Ishikawa (cell line): Measurements from ENCODE around the gene SUCLG2.

Experiments
- CEBPB ChIP-seq: IDR thresholded peaks from 2 replicates; pipeline ENCODE4 v1.6.1; 2012
- CREB1 ChIP-seq: IDR thresholded peaks from 2 replicates; pipeline ENCODE4 v1.6.1; 2012; ENCODE audit warnings: low read depth
- EGR1 ChIP-seq: IDR thresholded peaks from 2 replicates; pipeline ENCODE4 v1.6.1; 2012
- EP300 ChIP-seq: IDR thresholded peaks from 2 replicates; pipeline ENCODE4 v1.6.1; 2012; ENCODE audit warnings: borderline replicate concordance
- FOXM1 ChIP-seq: IDR thresholded peaks from 2 replicates; pipeline ENCODE4 v1.6.1; 2012; ENCODE audit warnings: low read depth, borderline replicate concordance
- MAX ChIP-seq: IDR thresholded peaks from 2 replicates; pipeline ENCODE4 v1.6.1; 2012
- NFIC ChIP-seq: IDR thresholded peaks from 2 replicates; pipeline ENCODE4 v1.6.1; 2012
- RAD21 ChIP-seq: IDR thresholded peaks from 2 replicates; pipeline ENCODE4 v1.6.1; 2012; ENCODE audit warnings: low read depth
- REST ChIP-seq: IDR thresholded peaks from 2 replicates; pipeline ENCODE4 v1.6.1; 2012; ENCODE audit warnings: low read depth, mild to moderate bottlenecking
- TAF1 ChIP-seq: IDR thresholded peaks from 2 replicates; pipeline ENCODE4 v1.6.1; 2012; ENCODE audit warnings: low read depth, mild to moderate bottlenecking
- TCF12 ChIP-seq: IDR thresholded peaks from 2 replicates; pipeline ENCODE4 v1.6.1; 2012; ENCODE audit warnings: low read depth
- USF1 ChIP-seq: IDR thresholded peaks from 2 replicates; pipeline ENCODE4 v1.6.1; 2012
- ZBTB7A ChIP-seq: IDR thresholded peaks from 2 replicates; pipeline ENCODE4 v1.6.1; 2012; ENCODE audit warnings: low read depth

GRCh38 chr3:67655364-67656121 lies 1.1 kb upstream of the SUCLG2 start:
- no peak for TF ChIP-seq REST
- no peak for TF ChIP-seq MAX
- no peak for TF ChIP-seq USF1
- no peak for TF ChIP-seq TAF1
- TF ChIP-seq TCF12, result no peak
- TF ChIP-seq EP300, result no peak
- no peak for TF ChIP-seq CREB1
- TF ChIP-seq CEBPB, result no peak
- no peak for TF ChIP-seq NFIC
- no peak for TF ChIP-seq ZBTB7A
- no peak for TF ChIP-seq EGR1
- TF ChIP-seq FOXM1, result no peak
- TF ChIP-seq RAD21, result no peak
